Peyer's patch (tissue), 4 donors: ENCODE results near the gene ARHGEF40.

ENCODE experiments used
- CTCF ChIP-seq, 6 experiments: fragments of 450-650 bp in 4 of 6; fragments of 200-600 bp in 2 of 6; sonication (generic) in 1 of 6; IDR thresholded peaks; one replicate each; pipeline ENCODE4 v1.5.1; 2017 to 2019; ENCODE audit warnings: antibody characterized with exemption in 6 of 6, mild to moderate bottlenecking in 3 of 6, moderate library complexity in 1 of 6
- POLR2A ChIP-seq, 2 donors: fragments of 450-650 bp; IDR thresholded peaks; one replicate each; pipeline ENCODE4 v1.5.1; 2017; ENCODE audit warnings: antibody characterized with exemption in 2 of 2, mild to moderate bottlenecking in 2 of 2, moderate library complexity in 2 of 2

- no peak for TF ChIP-seq CTCF (IDR thresholded peaks at IDR 0.05)
- no peak for TF ChIP-seq POLR2A (IDR thresholded peaks at IDR 0.05)
Observed at GRCh38 chr14:21063479-21063878, 6.6 kb upstream of the ARHGEF40 start.
